ENCODE measurements around the gene TRIP12. TPM values are rescaled to one million over a fixed set of nuclear protein-coding genes. Genes with fewer than 3 reads are reported as not detected.

The TRIP12 gene
- total and polyA plus RNA-seq, 2 of the 4 experiments (the other 2 are of a cell fraction), result 51.6 to 209 TPM

DNA sequence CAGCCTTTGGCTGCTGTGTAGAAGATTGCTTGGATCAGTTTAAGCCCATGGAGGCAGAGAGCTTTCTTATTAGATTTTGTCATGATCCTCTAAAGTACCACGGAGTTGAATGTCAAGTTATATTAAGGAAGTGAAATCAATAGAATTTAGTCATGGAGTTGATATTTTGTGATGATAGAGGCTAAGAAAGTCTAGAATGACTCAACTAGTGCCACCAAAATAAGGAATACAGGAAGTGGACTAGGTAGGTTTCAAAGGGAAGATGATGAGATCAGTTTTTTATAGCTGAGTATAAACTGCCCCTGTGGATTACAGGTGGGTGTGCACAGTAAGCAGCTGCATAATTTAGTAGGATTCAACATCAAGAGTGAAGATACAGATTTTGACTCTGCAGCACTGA lies 25.7 kb upstream of the TRIP12 start:
- H3K79me1 ChIP-seq (ENCODE audit: low read depth in 1 of 2, low read length in 2 of 2), result no peaks in the 10 kb centered on the region
- H3K23ac ChIP-seq (ENCODE audit: low read depth, low read length), result no peak overlapping the region
- WGBS, 2 experiments (ENCODE audit: extremely low coverage in 2 of 2, insufficient read length in 1 of 2), result no CpG with 5 or more reads among the region's 1 CpG
- no peak overlapping the region for H4K5ac ChIP-seq (ENCODE audit: low read depth, low read length)
- no peak overlapping the region for H3K27ac ChIP-seq (ENCODE audit: insufficient read depth, low read length)
- H3K9ac ChIP-seq (ENCODE audit: low read depth, low read length), result no peak overlapping the region
- POLR2A ChIA-PET (ENCODE audit: unreplicated experiment), result no interaction called here
- TF ChIP-seq RAD21 (IDR thresholded peaks at IDR 0.05; ENCODE audit: low read length), result no peak
- TF ChIP-seq, protein P1, sequence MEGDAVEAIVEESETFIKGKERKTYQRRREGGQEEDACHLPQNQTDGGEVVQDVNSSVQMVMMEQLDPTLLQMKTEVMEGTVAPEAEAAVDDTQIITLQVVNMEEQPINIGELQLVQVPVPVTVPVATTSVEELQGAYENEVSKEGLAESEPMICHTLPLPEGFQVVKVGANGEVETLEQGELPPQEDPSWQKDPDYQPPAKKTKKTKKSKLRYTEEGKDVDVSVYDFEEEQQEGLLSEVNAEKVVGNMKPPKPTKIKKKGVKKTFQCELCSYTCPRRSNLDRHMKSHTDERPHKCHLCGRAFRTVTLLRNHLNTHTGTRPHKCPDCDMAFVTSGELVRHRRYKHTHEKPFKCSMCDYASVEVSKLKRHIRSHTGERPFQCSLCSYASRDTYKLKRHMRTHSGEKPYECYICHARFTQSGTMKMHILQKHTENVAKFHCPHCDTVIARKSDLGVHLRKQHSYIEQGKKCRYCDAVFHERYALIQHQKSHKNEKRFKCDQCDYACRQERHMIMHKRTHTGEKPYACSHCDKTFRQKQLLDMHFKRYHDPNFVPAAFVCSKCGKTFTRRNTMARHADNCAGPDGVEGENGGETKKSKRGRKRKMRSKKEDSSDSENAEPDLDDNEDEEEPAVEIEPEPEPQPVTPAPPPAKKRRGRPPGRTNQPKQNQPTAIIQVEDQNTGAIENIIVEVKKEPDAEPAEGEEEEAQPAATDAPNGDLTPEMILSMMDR (conservative IDR thresholded peaks at IDR 0.05; ENCODE audit: low read depth, low read length), result no peak
- no peak overlapping the region for H3K4me3 ChIP-seq (ENCODE audit: insufficient read depth, low read depth, low read length)
- H3K27me3 ChIP-seq (ENCODE audit: control insufficient read depth, insufficient read depth, low read length), result no peaks in the 10 kb centered on the region
- no peak overlapping the region for H3K4me2 ChIP-seq (ENCODE audit: low read depth, low read length)
- CTCF ChIA-PET, result no interaction called here
- peaks cover 6% of the 10 kb centered on the region; the same call in 1 of the 2 replicates for H3K9me1 ChIP-seq (ENCODE audit: insufficient read depth, low read length)
- no peak overlapping the region for H2AK9ac ChIP-seq (replicated peaks; ENCODE audit: low read depth, low read length, poor library complexity)
- no peak overlapping the region for H3K14ac ChIP-seq (replicated peaks; ENCODE audit: low read depth, low read length)
- H2BK120ac ChIP-seq (ENCODE audit: low read depth, low read length), result no peak overlapping the region
- no peak overlapping the region for H2AK5ac ChIP-seq (ENCODE audit: low read depth, low read length)
- intact Hi-C loops (cut with micrococcal nuclease), result no loop called here
- no peak overlapping the region for H2BK5ac ChIP-seq (ENCODE audit: low read depth, low read length, poor library complexity, severe bottlenecking)
- DNase-seq (no peak), ATAC-seq (ENCODE audit: low read depth) (no peak)
- H4K8ac ChIP-seq (ENCODE audit: low read depth in 2 of 2, low read length in 2 of 2), result no peak overlapping the region
- BruUV-seq (replicated peaks), result no TSS peak
- H4K20me1 ChIP-seq (ENCODE audit: insufficient read depth, low read length), result no peaks in the 10 kb centered on the region
- H3K56ac ChIP-seq (ENCODE audit: extremely low read depth, insufficient read depth, low read length), result no peak overlapping the region
- no peak overlapping the region for H3K4ac ChIP-seq (ENCODE audit: low read depth, low read length)
- no peaks in the 10 kb centered on the region for H3K9me3 ChIP-seq (ENCODE audit: control insufficient read depth, insufficient read depth, low read length)
- no peak overlapping the region for H2BK20ac ChIP-seq (ENCODE audit: low read depth, low read length)
- H2BK15ac ChIP-seq (ENCODE audit: low read depth, low read length), result no peak overlapping the region
- dilution Hi-C loops (cut with HindIII; ENCODE audit: low sequenced_read_pairs, unreplicated experiment), result no loop called here
- H2AFZ ChIP-seq (replicated peaks; ENCODE audit: low read length, poor library complexity), result no peak overlapping the region
- no peaks in the 10 kb centered on the region for H3K36me3 ChIP-seq (ENCODE audit: control insufficient read depth, insufficient read depth, low read length)
- peaks cover 5% of the 10 kb centered on the region; the same call in 1 of the 2 replicates for H3K4me1 ChIP-seq (ENCODE audit: control insufficient read depth, insufficient read depth, low read length)
- H4K91ac ChIP-seq (ENCODE audit: insufficient read depth, low read depth, low read length), result no peak overlapping the region
- no peak overlapping the region for H3K18ac ChIP-seq (ENCODE audit: low read depth, low read length)
- in situ Hi-C loops (cut with MboI; ENCODE audit: low sequenced_read_pairs), result no loop called here
